ENCODE results near the gene KIAA0753.

The KIAA0753 gene

DNA sequence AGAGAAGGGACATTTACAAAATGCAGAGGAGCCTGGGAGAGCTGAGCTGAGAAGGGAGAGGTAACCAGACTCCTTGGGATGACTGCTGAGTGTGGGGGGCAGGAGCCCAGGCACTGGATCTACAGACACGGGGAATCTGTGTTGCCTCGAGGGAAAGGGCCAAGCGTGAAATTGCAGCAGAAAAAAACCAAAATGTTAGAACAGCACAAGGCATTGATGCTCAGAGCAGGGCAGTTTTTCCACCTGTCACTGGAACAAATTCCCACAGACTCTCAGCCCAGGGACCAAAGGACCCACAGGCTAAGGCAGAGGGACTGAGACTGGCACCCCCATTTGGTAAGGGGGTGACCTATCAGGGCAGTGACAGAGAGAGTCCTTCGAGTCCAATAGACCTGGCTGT is 86.2 kb downstream of the KIAA0753 start:
- H3K36me3 ChIP-seq (ENCODE audit: control insufficient read depth, insufficient read depth, low read length), result no peaks in the 10 kb centered on the region
- peaks cover 3% of the 10 kb centered on the region for H3K27me3 ChIP-seq (ENCODE audit: control insufficient read depth, insufficient read depth, low read length)
- peaks cover 9% of the 10 kb centered on the region for H3K4me1 ChIP-seq (ENCODE audit: control insufficient read depth, insufficient read depth, low read length)
- no peak overlapping the region for H3K9ac ChIP-seq (ENCODE audit: low read length)
- peak overlapping the region; percentile 82 for H3K27ac ChIP-seq (ENCODE audit: low read depth, low read length)
- H3K4me3 ChIP-seq (ENCODE audit: low read length), result peak overlapping the region; percentile 56

DNA sequence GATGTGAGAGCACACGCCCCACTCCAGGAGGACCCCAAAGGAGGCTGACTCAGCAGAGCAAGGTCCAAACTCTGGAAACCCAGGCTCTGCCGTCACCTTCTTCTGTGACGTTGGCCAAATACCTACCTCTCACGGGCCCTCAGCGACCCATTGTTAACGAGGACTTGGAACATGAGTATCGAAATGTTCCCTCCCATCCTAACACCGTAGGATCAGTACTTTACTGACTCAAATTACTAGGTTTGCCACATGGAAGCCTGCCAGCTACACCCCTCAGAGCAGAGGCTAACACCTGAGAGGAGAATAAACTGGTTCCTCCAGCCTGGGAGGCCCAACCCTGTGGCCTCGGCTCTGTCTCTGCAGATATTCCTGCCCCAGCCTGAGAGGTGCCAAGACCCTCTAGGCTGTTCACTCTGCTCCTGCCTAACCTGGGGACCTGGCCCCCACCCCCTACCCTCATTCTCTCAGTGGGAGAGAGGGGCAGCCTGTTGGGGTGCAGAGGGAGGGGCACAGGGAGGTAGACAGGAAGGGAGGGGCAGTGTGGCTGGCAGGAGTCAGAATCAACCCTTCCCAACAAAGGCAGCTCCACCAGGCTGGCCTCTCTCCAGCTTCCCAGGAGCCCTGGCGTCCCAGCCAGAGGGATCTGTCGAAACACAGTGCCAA is 88.5 kb downstream of the KIAA0753 start:
- no peak overlapping the region for H3K4me3 ChIP-seq (ENCODE audit: low read length)
- H3K9ac ChIP-seq (ENCODE audit: low read length), result no peak overlapping the region
- H3K36me3 ChIP-seq (ENCODE audit: control insufficient read depth, insufficient read depth, low read length), result no peaks in the 10 kb centered on the region
- H3K4me1 ChIP-seq (ENCODE audit: control insufficient read depth, insufficient read depth, low read length), result peaks cover 19% of the 10 kb centered on the region
- H3K27ac ChIP-seq (ENCODE audit: low read depth, low read length), result peak overlapping the region; percentile 83
- H3K27me3 ChIP-seq (ENCODE audit: control insufficient read depth, insufficient read depth, low read length), result peaks cover under 1% of the 10 kb centered on the region

DNA sequence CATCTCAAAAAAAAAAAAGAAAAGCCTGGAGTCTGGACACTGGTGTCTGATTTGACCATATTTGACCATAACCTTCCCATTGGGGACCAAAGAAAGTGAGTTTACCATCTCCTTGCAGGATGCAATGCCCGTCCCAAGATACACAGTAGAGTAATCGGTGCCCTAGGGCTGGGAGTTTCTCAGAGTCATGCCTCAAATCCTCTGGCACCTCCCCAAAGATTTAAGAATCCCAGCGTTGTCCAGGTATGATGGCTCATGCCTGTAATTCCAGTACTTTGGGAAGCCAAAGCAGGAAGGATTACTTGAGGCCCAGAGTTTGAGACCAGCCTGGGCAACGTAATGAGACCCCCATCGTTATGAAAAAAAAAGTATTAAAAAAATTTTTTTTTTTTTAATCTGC is 89.2 kb downstream of the KIAA0753 start:
- Histone ChIP-seq H3K36me3 (ENCODE audit: control insufficient read depth, insufficient read depth, low read length) (no peaks in the 10 kb centered on the region), H3K27me3 (ENCODE audit: control insufficient read depth, insufficient read depth, low read length) (no peaks in the 10 kb centered on the region), H3K27ac (ENCODE audit: low read depth, low read length) (no peak overlapping the region), H3K4me3 (ENCODE audit: low read length) (no peak overlapping the region), H3K4me1 (ENCODE audit: control insufficient read depth, insufficient read depth, low read length) (peaks cover 19% of the 10 kb centered on the region), H3K9ac (ENCODE audit: low read length) (no peak overlapping the region)

DNA sequence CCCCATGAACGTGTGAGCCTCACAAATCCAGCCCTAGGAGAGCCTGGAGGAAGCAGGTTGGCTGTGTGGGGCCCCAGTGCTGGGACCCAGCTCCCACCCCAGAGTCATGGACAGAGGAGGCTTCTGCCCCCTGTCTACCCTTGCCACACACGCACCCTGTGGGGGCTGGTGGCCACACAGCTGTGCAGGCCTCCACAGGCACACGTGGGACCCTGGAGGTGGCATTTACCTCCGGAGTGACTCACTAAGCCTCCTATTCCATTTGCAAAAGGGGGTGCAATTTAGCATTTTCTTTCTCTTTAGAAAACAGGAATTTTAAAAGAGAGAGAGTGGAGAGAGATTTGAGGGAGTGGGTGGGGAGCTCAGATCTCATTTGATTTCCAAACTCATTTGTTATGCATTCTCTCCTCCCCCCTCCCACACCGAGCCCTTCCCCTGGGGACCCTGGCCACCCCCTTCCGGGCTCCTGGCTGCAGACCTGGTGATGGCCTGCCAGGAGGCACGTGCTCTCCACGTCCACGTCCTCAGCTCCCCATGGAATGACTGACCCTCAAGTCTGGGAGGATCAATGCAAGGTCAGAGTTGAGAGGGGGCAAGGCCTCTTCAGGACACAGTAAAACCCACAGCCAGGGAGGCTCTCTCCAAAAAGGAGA is 91.0 kb downstream of the KIAA0753 start:
- H3K36me3 ChIP-seq (ENCODE audit: control insufficient read depth, insufficient read depth, low read length), result no peaks in the 10 kb centered on the region
- peaks cover 19% of the 10 kb centered on the region for H3K4me1 ChIP-seq (ENCODE audit: control insufficient read depth, insufficient read depth, low read length)
- H3K4me3 ChIP-seq (ENCODE audit: low read length), result no peak overlapping the region
- peak overlapping the region; percentile 87 for H3K27ac ChIP-seq (ENCODE audit: low read depth, low read length)
- no peaks in the 10 kb centered on the region for H3K27me3 ChIP-seq (ENCODE audit: control insufficient read depth, insufficient read depth, low read length)
- H3K9ac ChIP-seq (ENCODE audit: low read length), result no peak overlapping the region

DNA sequence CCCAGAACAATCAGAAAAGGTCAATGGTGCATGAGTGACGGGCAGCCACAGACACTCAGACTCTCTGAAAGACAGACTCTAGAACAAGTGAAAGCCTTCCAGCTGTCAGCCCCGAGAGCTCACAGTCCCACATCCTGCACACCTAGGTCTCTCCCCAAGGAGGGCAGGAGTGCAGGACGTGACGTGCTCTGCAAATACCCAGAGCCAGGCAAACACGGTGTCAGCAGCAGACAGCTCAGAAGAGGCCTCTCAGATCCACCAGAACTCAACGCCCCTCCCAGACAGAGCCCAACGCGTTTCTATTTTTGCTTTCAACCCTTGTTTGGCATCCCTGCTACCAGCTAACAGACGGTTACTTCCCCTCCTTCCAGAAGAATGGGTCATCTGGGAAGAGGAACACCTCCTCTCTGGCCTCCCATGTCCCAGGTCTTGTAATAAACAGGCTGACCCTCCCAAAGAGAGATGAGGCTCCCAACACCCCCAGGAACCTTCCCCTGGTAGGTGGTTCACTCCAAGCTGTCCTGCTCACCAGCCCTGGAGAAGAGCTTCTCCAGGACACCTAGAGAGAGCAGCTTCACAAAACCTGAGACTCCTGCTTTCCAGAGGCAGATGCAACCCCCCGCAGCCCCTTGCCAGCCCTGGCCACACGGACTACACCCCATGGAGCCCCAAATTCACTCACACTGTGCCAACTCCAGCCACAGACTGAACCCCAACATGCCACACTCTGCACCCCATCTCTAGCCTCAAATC is 91.8 kb downstream of the KIAA0753 start:
- Histone ChIP-seq H3K4me3 (ENCODE audit: low read length) (peak overlapping the region; percentile 9), H3K27ac (ENCODE audit: low read depth, low read length) (peak overlapping the region; percentile 87), H3K27me3 (ENCODE audit: control insufficient read depth, insufficient read depth, low read length) (no peaks in the 10 kb centered on the region), H3K9ac (ENCODE audit: low read length) (no peak overlapping the region), H3K36me3 (ENCODE audit: control insufficient read depth, insufficient read depth, low read length) (no peaks in the 10 kb centered on the region), H3K4me1 (ENCODE audit: control insufficient read depth, insufficient read depth, low read length) (peaks cover 19% of the 10 kb centered on the region)

DNA sequence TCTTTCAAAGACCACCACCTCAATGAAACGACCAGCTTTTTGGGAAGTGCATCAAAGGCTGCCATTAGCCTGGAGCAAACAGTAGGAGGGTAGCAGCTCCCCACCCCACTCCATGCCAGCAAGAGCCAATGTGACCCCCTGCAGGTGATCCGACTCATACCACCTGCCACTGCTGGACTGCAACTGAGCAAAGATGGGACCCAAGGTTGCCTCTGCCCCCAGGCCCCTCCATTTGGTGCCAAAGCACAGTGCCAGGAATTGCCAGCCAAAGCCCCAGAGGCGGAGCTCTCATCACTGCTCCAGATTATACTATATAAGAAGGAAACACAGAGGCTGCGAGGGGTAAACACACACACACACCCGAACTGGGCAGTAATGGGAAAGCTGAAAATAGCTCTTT is 92.5 kb downstream of the KIAA0753 start:
- Histone ChIP-seq H3K4me3 (ENCODE audit: low read length) (no peak overlapping the region), H3K36me3 (ENCODE audit: control insufficient read depth, insufficient read depth, low read length) (no peaks in the 10 kb centered on the region), H3K27me3 (ENCODE audit: control insufficient read depth, insufficient read depth, low read length) (no peaks in the 10 kb centered on the region), H3K4me1 (ENCODE audit: control insufficient read depth, insufficient read depth, low read length) (peaks cover 19% of the 10 kb centered on the region), H3K9ac (ENCODE audit: low read length) (no peak overlapping the region), H3K27ac (ENCODE audit: low read depth, low read length) (peak overlapping the region; percentile 87)

DNA sequence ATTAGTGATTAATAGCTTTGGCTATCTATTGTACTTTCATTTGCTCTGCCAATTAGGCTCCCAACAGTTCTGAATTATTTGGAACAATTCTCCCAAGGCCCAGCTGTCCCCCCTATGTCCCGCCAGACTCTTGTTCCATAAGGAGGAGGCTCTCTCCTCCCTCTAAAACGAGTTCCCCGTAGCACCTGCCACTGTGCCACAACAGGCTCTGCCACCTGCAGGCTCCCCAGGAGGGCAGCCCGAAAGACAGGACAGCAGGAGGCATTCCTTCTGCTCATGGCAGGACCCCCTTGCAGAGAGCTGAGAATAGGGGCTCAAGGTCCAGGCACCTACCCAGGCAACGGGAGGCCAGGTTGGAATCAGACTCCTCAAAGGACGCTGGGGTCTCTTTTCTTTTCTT is 93.2 kb downstream of the KIAA0753 start:
- H3K4me3 ChIP-seq (ENCODE audit: low read length), result no peak overlapping the region
- H3K4me1 ChIP-seq (ENCODE audit: control insufficient read depth, insufficient read depth, low read length), result peaks cover 19% of the 10 kb centered on the region
- H3K9ac ChIP-seq (ENCODE audit: low read length), result no peak overlapping the region
- H3K27ac ChIP-seq (ENCODE audit: low read depth, low read length), result no peak overlapping the region
- H3K36me3 ChIP-seq (ENCODE audit: control insufficient read depth, insufficient read depth, low read length), result no peaks in the 10 kb centered on the region
- no peaks in the 10 kb centered on the region for H3K27me3 ChIP-seq (ENCODE audit: control insufficient read depth, insufficient read depth, low read length)

DNA sequence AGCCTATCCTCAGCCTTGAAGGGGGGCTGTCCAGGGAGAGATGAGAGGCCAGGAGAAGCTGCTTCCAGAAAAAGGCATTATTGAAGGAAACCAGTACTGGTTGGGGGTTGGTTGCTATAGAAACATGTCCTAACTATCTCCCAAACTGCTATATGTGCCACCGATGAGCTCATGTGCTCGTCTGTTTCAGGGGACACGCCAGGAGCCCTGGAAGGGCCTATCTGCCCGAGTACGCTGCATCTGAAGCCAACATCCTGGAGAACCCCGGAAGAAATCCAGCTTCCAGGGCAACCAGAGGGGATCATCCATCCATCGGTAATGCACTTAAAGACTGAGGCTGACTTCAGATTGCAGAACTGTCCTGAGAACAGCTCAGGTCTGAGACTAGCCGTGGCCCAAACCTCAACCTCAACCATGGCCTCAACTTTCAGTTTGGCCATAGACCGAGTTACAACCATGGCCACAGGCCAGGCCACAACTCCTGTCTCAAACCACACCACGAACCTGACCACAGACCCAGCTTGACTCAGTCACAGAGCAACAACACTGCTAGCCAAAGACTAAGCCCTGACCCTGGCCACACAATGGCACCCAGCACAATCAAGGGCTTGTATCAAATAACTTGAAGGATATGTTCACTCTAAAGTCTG is 94.3 kb downstream of the KIAA0753 start:
- Histone ChIP-seq H3K4me3 (ENCODE audit: low read length) (no peak overlapping the region), H3K9ac (ENCODE audit: low read length) (no peak overlapping the region), H3K4me1 (ENCODE audit: control insufficient read depth, insufficient read depth, low read length) (peaks cover 13% of the 10 kb centered on the region), H3K27me3 (ENCODE audit: control insufficient read depth, insufficient read depth, low read length) (no peaks in the 10 kb centered on the region), H3K36me3 (ENCODE audit: control insufficient read depth, insufficient read depth, low read length) (no peaks in the 10 kb centered on the region), H3K27ac (ENCODE audit: low read depth, low read length) (no peak overlapping the region)

DNA sequence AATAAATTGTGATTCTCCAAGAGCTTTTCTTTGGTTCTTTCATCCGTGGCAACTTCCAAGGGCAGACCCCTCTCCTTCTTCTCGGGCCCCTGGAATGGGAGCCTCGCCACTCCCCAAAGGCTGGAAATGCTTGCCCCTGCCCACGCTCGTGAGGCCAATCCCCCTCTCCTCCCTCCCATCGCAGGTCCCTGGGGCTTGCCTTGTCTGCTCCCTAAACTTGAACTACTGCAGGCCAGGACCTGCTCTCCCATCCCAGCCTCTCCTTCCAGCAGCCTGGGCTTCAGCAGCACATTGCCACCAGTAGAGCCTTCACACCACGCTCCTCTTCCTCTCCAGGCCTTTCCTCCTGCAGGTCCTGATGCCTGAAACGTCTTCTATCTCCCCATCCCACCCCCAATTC is 95.2 kb downstream of the KIAA0753 start:
- no peaks in the 10 kb centered on the region for H3K36me3 ChIP-seq (ENCODE audit: control insufficient read depth, insufficient read depth, low read length)

DNA sequence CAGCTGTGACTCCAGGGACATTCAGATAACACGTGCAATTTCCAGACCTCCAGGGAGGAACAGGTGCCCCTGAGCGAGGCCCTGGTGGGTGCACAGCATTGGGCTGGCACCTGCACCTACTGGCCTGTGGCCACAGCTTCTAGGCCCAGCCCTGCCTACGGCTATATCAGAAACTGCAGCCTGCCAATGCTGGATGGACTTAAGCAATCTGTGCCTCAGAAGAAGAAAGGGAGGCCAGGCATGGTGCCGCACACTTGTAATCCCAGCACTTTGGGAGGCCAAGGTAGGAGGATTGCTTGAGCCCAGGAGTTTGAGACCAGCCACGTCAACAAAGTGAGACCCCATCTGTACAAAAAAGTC is 96.5 kb downstream of the KIAA0753 start:
- no peak overlapping the region for H3K27ac ChIP-seq (ENCODE audit: low read depth, low read length)
- H3K27me3 ChIP-seq (ENCODE audit: control insufficient read depth, insufficient read depth, low read length), result no peaks in the 10 kb centered on the region
- no peaks in the 10 kb centered on the region for H3K36me3 ChIP-seq (ENCODE audit: control insufficient read depth, insufficient read depth, low read length)
- peaks cover 7% of the 10 kb centered on the region for H3K4me1 ChIP-seq (ENCODE audit: control insufficient read depth, insufficient read depth, low read length)
- H3K4me3 ChIP-seq (ENCODE audit: low read length), result no peak overlapping the region
- no peak overlapping the region for H3K9ac ChIP-seq (ENCODE audit: low read length)

More for the DNA sequence above, 95.2 kb downstream of the KIAA0753 start:
- Histone ChIP-seq H3K27ac (ENCODE audit: low read depth, low read length) (no peak overlapping the region), H3K9ac (ENCODE audit: low read length) (no peak overlapping the region), H3K4me3 (ENCODE audit: low read length) (no peak overlapping the region), H3K27me3 (ENCODE audit: control insufficient read depth, insufficient read depth, low read length) (no peaks in the 10 kb centered on the region), H3K4me1 (ENCODE audit: control insufficient read depth, insufficient read depth, low read length) (peaks cover 13% of the 10 kb centered on the region)

DNA sequence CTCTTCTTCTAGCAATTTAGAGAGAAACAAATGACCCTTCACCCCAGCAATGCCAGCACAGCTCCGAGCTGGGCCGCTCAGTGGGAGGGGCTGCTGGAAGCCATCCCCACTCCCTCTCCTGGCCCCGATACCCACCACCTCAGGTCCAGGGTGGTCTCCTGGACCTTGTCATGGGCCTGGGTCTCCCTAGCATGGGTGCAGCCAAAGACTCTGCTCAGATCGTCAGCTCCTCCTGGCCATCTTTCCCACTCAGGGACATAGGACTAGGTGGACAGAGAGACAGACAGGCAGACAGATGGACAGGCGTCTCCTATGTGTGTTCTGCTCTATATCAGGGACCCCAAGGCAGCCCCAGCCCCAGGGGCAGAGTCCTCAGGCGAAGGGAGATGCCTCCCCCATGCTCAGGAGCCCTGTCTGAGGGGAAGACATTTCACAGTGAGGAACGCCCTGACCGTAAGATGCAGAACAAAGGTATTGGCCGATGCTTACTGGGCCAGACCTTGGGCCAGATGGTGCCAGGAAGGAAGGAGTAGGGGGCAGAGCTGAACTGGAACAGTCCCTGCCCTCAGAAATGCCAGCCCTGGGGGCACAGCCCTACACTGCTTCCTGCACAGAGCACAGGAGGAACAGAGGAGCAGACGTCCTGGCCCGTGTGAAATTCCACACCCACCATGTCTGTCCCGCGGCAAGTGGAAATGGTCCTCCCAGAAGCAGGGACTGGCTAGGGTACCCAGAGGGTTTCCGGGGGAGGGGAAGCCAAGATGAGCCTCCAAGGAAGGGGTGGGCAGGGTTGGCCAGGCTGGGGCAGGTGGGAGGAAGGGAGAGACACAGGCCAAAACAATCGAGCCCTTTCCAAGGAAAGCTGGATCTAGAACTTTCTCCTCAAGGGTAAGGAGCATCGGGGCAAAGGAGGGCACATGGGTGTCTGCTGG is 97.2 kb downstream of the KIAA0753 start:
- no peak overlapping the region for H3K9ac ChIP-seq (ENCODE audit: low read length)
- H3K27me3 ChIP-seq (ENCODE audit: control insufficient read depth, insufficient read depth, low read length), result no peaks in the 10 kb centered on the region
- no peaks in the 10 kb centered on the region for H3K36me3 ChIP-seq (ENCODE audit: control insufficient read depth, insufficient read depth, low read length)
- no peak overlapping the region for H3K4me3 ChIP-seq (ENCODE audit: low read length)
- H3K4me1 ChIP-seq (ENCODE audit: control insufficient read depth, insufficient read depth, low read length), result peaks cover 2% of the 10 kb centered on the region
- no peak overlapping the region for H3K27ac ChIP-seq (ENCODE audit: low read depth, low read length)

Measured in rectal smooth muscle tissue (tissue), 1 donor.